Cortex of kidney (tissue), 1 donor: Measurements from ENCODE around the gene MSANTD3.

Source experiments
- DNase-seq: peaks from one replicate; lab custom pipeline; 2025; lab: John Stamatoyannopoulos, UW

MSANTD3 gene

GRCh38 chr9:100465761-100466160 lies 38.8 kb downstream of the MSANTD3 start:
- DNase-seq = no peak

GRCh38 chr9:100466171-100466828 lies 39.4 kb downstream of the MSANTD3 start:
- no peak for DNase-seq

GRCh38 chr9:100466829-100467221 lies 39.9 kb downstream of the MSANTD3 start:
- no peak for DNase-seq

GRCh38 chr9:100468041-100468440 lies 41.1 kb downstream of the MSANTD3 start:
- no peak for DNase-seq

GRCh38 chr9:100472268-100472667 lies 45.3 kb downstream of the MSANTD3 start:
- DNase-seq = no peak

- DNase-seq = no peak
Measured at GRCh38 chr9:100472788-100473275, 45.9 kb downstream of the MSANTD3 start, which contains the start of gene TMEFF1. TMEFF1 (plus strand) TSS chr9:100473149; CDS start chr9:100473545, 396 bp downstream.

GRCh38 chr9:100473276-100474081 lies 46.5 kb downstream of the MSANTD3 start:
- no peak for DNase-seq

GRCh38 chr9:100474082-100474923 lies 47.4 kb downstream of the MSANTD3 start:
- no peak for DNase-seq

- no peak for DNase-seq
Measured at GRCh38 chr9:100474924-100475276, 48.0 kb downstream of the MSANTD3 start.

- DNase-seq = no peak
Measured at GRCh38 chr9:100477241-100477640, 50.3 kb downstream of the MSANTD3 start.

GRCh38 chr9:100478192-100478591 lies 51.2 kb downstream of the MSANTD3 start:
- no peak for DNase-seq

GRCh38 chr9:100479820-100480219 lies 52.9 kb downstream of the MSANTD3 start:
- DNase-seq = no peak

- no peak for DNase-seq
Measured at GRCh38 chr9:100485196-100485595, 58.3 kb downstream of the MSANTD3 start.

GRCh38 chr9:100486479-100487176 lies 59.7 kb downstream of the MSANTD3 start:
- DNase-seq = no peak

GRCh38 chr9:100488177-100488576 lies 61.2 kb downstream of the MSANTD3 start:
- no peak for DNase-seq

- no peak for DNase-seq
Measured at GRCh38 chr9:100489836-100490235, 62.9 kb downstream of the MSANTD3 start.

- no peak for DNase-seq
Measured at GRCh38 chr9:100492952-100493351, 66.0 kb downstream of the MSANTD3 start.

- no peak for DNase-seq
Measured at GRCh38 chr9:100498592-100498991, 71.6 kb downstream of the MSANTD3 start.

GRCh38 chr9:100499460-100499859 lies 72.5 kb downstream of the MSANTD3 start:
- DNase-seq = no peak

GRCh38 chr9:100499866-100500265 lies 72.9 kb downstream of the MSANTD3 start:
- DNase-seq = no peak
